HepG2 (cell line): Measurements from ENCODE around the gene CLEC3B. TPM values are rescaled to one million over a fixed set of nuclear protein-coding genes. Genes with fewer than 3 reads are reported as not detected.

ENCODE experiments used
- ATAC-seq: fragments of 200-7000 bp; cut with Tn5 transposase; 3 replicates; pipeline ENCODE4 v1.9.1; 2020; ENCODE audit warnings: mild to moderate bottlenecking, moderate library complexity
- BruUV-seq: library from RNA; stranded (reverse); fragments of 400-500 nt; replicated peaks from 2 replicates; lab custom pipeline; 2021; lab: Mats Ljungman, UMichigan
- CTCF ChIA-PET: fragments of 300-600 bp; formaldehyde crosslinking; extraction: SDS; loops from one replicate; lab custom pipeline; 2021; ENCODE audit warnings: low total read pairs, inconsistent platforms, low intra/inter-chr PET ratio; lab: Yijun Ruan, JAX
- POLR2A ChIA-PET: fragments of 350-600 bp; sonication (Branson Sonifier 250); formaldehyde crosslinking; loops from one replicate; lab custom pipeline; 2020; ENCODE audit warnings: antibody characterized with exemption, inconsistent platforms; lab: Yijun Ruan, JAX
- DNase-seq: peaks from one replicate; pipeline ENCODE4 v3.0.0-alpha.2; 2015; ENCODE audit warnings: low spot score
- FAIRE-seq: peaks from 3 replicates; lab custom pipeline; 2011; peaks lifted over from hg19 to GRCh38; lab: Jason Lieb, UNC
- H2AFZ ChIP-seq: one replicate; pipeline ENCODE4 v1.6.1; 2011; ENCODE audit warnings: low read length, inconsistent platforms
- H3K27ac ChIP-seq: fragments of 300-600 bp; 3 replicates; pipeline ENCODE4 v1.8.0; 2011; ENCODE audit warnings: mixed run types, mild to moderate bottlenecking, mixed read lengths, low read length, inconsistent platforms; ENCODE audit not compliant: insufficient read depth; ENCODE audit errors: extremely low read length
- H3K27me3 ChIP-seq, 2 experiments: fragments of 200-600 bp in 1 of 2; 2 replicates in 1 of 2; 3 replicates in 1 of 2; pipeline versions ENCODE4 v1.6.0 to v1.8.0; 2011; ENCODE audit warnings: low read length in 2 of 2, mild to moderate bottlenecking in 2 of 2, moderate library complexity in 2 of 2, inconsistent platforms in 1 of 2; ENCODE audit not compliant: insufficient read depth in 2 of 2, control insufficient read depth in 1 of 2
- H3K36me3 ChIP-seq, 2 experiments: fragments of 200-600 bp in 1 of 2; replicated peaks in 1 of 2; 2 replicates in 1 of 2; 3 replicates in 1 of 2; pipeline versions ENCODE4 v1.5.1 to v1.8.0; 2011; ENCODE audit warnings: low read length in 2 of 2, inconsistent platforms in 1 of 2; ENCODE audit not compliant: insufficient read depth in 2 of 2, control insufficient read depth in 1 of 2
- H3K4me1 ChIP-seq: 2 replicates; pipeline ENCODE4 v1.5.1; 2012; ENCODE audit warnings: low read length, inconsistent platforms; ENCODE audit not compliant: insufficient read depth
- H3K4me2 ChIP-seq: 2 replicates; pipeline ENCODE4 v1.6.0; 2011; ENCODE audit warnings: low read depth, low read length, inconsistent platforms
- H3K4me3 ChIP-seq, 3 experiments: fragments of 200-600 bp in 1 of 3; sonication (generic), shearing (Covaris generic) in 1 of 3; replicated peaks in 1 of 3; 2 replicates each; pipeline ENCODE4 v1.5.1; 2011 to 2016; ENCODE audit warnings: low read length in 3 of 3, inconsistent platforms in 2 of 3, low read depth in 2 of 3, mild to moderate bottlenecking in 2 of 3, control low read depth in 1 of 3, mixed read lengths in 1 of 3; ENCODE audit not compliant: insufficient read depth in 1 of 3
- H3K79me2 ChIP-seq: one replicate; pipeline ENCODE4 v1.6.1; 2011; ENCODE audit warnings: low read length, inconsistent platforms; ENCODE audit not compliant: insufficient read depth
- H3K9ac ChIP-seq: 2 replicates; pipeline ENCODE4 v1.6.0; 2011; ENCODE audit warnings: mild to moderate bottlenecking, low read depth, low read length, inconsistent platforms; ENCODE audit not compliant: insufficient read depth
- H3K9me3 ChIP-seq: 2 replicates; pipeline ENCODE4 v1.5.1; 2012; ENCODE audit warnings: mild to moderate bottlenecking, low read length
- H4K20me1 ChIP-seq: 2 replicates; pipeline ENCODE4 v1.6.0; 2011; ENCODE audit warnings: inconsistent platforms, mild to moderate bottlenecking, low read length, moderate library complexity; ENCODE audit not compliant: insufficient read depth
- ARID2 ChIP-seq: sonication (generic); formaldehyde crosslinking; IDR thresholded peaks from 2 replicates; pipeline ENCODE4 v1.8.1; 2022; ENCODE audit warnings: mild to moderate bottlenecking, missing genetic modification reagents, borderline replicate concordance
- CSRNP2 ChIP-seq: sonication (generic); formaldehyde crosslinking; conservative IDR thresholded peaks from 2 replicates; pipeline ENCODE4 v1.8.0; 2022; ENCODE audit warnings: low read depth, missing genetic modification reagents
- HDAC2 ChIP-seq: sonication (generic); formaldehyde crosslinking; IDR thresholded peaks from 2 replicates; pipeline ENCODE4 v1.4.0; 2020; ENCODE audit warnings: missing genetic modification reagents
- HMGA1 ChIP-seq: sonication (generic); formaldehyde crosslinking; conservative IDR thresholded peaks from 2 replicates; pipeline ENCODE4 v1.4.0; 2020; ENCODE audit warnings: missing genetic modification reagents
- MIER3 ChIP-seq: IDR thresholded peaks from 2 replicates; pipeline ENCODE4 v1.6.1; 2016; ENCODE audit warnings: missing compliant biosample characterization, borderline replicate concordance
- SOX6 ChIP-seq, 2 experiments: fragments of 450-650 bp in 1 of 2; sonication (generic) in 1 of 2; formaldehyde crosslinking in 1 of 2; IDR thresholded peaks; 2 replicates each; pipeline versions ENCODE4 v1.4.0 to v1.6.1; 2017 to 2020; ENCODE audit warnings: antibody characterized with exemption in 1 of 2, mild to moderate bottlenecking in 1 of 2, missing genetic modification reagents in 1 of 2
- ZBTB44 ChIP-seq: sonication (generic); formaldehyde crosslinking; IDR thresholded peaks from 2 replicates; pipeline ENCODE4 v1.4.0; 2020; ENCODE audit warnings: missing genetic modification reagents
- ZBTB46 ChIP-seq: sonication (generic); formaldehyde crosslinking; IDR thresholded peaks from 2 replicates; pipeline ENCODE4 v1.4.0; 2020; ENCODE audit warnings: mild to moderate bottlenecking, missing genetic modification reagents, borderline replicate concordance
- ZC3H13 ChIP-seq: sonication (generic); formaldehyde crosslinking; IDR thresholded peaks from 2 replicates; pipeline ENCODE4 v1.8.1; 2023; ENCODE audit warnings: mild to moderate bottlenecking, missing genetic modification reagents, moderate library complexity
- ZKSCAN1 ChIP-seq: fragments of 150-350 bp; IDR thresholded peaks from 2 replicates; pipeline ENCODE4 v1.6.1; 2014; ENCODE audit warnings: low read length
- ZNF629 ChIP-seq: sonication (generic); formaldehyde crosslinking; conservative IDR thresholded peaks from 2 replicates; pipeline ENCODE4 v1.5.0; 2020; ENCODE audit warnings: missing genetic modification reagents
- ZNF782 ChIP-seq: sonication (generic); formaldehyde crosslinking; IDR thresholded peaks from 2 replicates; pipeline ENCODE4 v1.4.0; 2020; ENCODE audit warnings: missing genetic modification reagents, mild to moderate bottlenecking, borderline replicate concordance
- WGBS: methylation state at CpG from one replicate; pipeline ENCODE4 v1.1.6; 2017; ENCODE audit warnings: low lambda C conversion rate; 5-methylcytosine and 5-hydroxymethylcytosine counted together
- in situ Hi-C: cut with HindIII; loops from 2 replicates; pipeline ENCODE4 v1.10.0; 2017; ENCODE audit warnings: low pct_unique_long_range_greater_than_20kb; ENCODE audit not compliant: extremely low pct_ligation_motif_present
- intact Hi-C: fragments of 100-400 bp; cut with micrococcal nuclease; formaldehyde crosslinking; loops from one replicate; pipeline ENCODE4 v1.10.0; 2022; ENCODE audit not compliant: unreplicated experiment
- polyA plus RNA-seq, 8 experiments: library from polyadenylated mRNA; depleted of rRNA in 3 of 8; stranded (reverse) in 7 of 8; unstranded in 1 of 8; fragments of >200 nt; fragmentation: Illumina TruSeq in 4 of 8; extraction: Trizol in 4 of 8; gene quantifications; 2 replicates each; pipeline versions ENCODE4 v1.2.1 to v1.2.3, GENCODE V29; 2011 to 2016; ENCODE audit warnings: low read depth in 4 of 8, missing spikeins in 1 of 8, mixed read lengths in 1 of 8; ENCODE audit not compliant: insufficient read depth in 1 of 8
- total RNA-seq, 5 experiments: library from RNA; depleted of rRNA; stranded (reverse); fragments of >200 nt; fragmentation: Illumina TruSeq; extraction: Trizol; gene quantifications; 2 replicates each; pipeline ENCODE4 v1.2.3, GENCODE V29; 2016; ENCODE audit warnings: low read depth in 1 of 5

Gene CLEC3B
- total and polyA plus RNA-seq, 2 of the 13 experiments (the other 11 are each of a cell fraction or from before 2014, with no cell fraction given): 0.07 TPM; not detected in 1

GRCh38 chr3:45007091-45007490 is 19.0 kb upstream of the CLEC3B start:
- Histone ChIP-seq H4K20me1 (no peaks in the 10 kb centered on the region), H2AFZ (no peak overlapping the region), H3K4me2 (no peak overlapping the region), H3K4me1 (peaks cover 8% of the 10 kb centered on the region), H3K4me3 (no peak overlapping the region), H3K36me3 (peaks cover 27 to 78% of the 10 kb centered on the region in 2 experiments), H3K27me3 (no peaks in the 10 kb centered on the region), H3K27ac (no peak overlapping the region), H3K79me2 (no peaks in the 10 kb centered on the region), H3K9me3 (no peaks in the 10 kb centered on the region), H3K9ac (no peak overlapping the region)
- intact Hi-C loops (no loop called here), in situ Hi-C loops (no loop called here)
- DNase-seq: no peak
- CTCF ChIA-PET: no interaction called here
- no TSS peak for BruUV-seq
- whole genome bisulfite sequencing: 96% methylated on average over 8 of the region's 8 CpGs
- POLR2A ChIA-PET: no interaction called here
- no peak for FAIRE-seq
- no peak for ATAC-seq
- TF ChIP-seq CSRNP2 (CRISPR knock-in tag) (no peak), HDAC2 (CRISPR knock-in tag) (no peak), ARID2 (CRISPR knock-in tag) (no peak), ZKSCAN1 (no peak), ZNF782 (CRISPR knock-in tag) (no peak), SOX6 (IDR thresholded peaks at IDR 0.05) (no peak), SOX6 (CRISPR knock-in tag; IDR thresholded peaks at IDR 0.05) (no peak), ZC3H13 (CRISPR knock-in tag) (no peak), MIER3 (no peak), ZNF629 (CRISPR knock-in tag) (no peak), ZBTB46 (CRISPR knock-in tag) (no peak), ZBTB44 (CRISPR knock-in tag) (no peak), HMGA1 (CRISPR knock-in tag) (no peak)
